NCI-H1436 (cell line): Measurements from ENCODE around the gene SH3PXD2A.

Experiments used
- DNase-seq: peaks from one replicate; lab custom pipeline; 2025; lab: John Stamatoyannopoulos, UW

The SH3PXD2A gene

DNA sequence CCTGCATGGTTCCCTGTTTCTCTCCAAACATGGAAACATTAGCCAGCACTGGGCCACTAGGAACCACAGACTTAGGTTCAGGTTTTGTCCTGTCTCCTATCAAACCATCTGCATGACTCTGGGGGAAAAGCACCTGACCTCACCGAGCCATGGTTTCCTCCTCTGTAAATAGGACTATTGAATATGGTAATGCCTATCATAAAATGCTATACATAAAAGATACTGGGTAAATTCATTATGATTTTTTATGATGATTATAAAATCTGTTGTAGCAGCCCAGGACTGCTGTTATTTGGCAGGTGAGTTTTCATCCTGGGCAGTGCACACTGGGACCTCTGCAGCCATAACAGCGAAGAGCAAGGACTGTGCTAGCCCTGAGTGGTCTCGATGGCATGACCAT lies 131.8 kb downstream of the SH3PXD2A start:
- no peak for DNase-seq

DNA sequence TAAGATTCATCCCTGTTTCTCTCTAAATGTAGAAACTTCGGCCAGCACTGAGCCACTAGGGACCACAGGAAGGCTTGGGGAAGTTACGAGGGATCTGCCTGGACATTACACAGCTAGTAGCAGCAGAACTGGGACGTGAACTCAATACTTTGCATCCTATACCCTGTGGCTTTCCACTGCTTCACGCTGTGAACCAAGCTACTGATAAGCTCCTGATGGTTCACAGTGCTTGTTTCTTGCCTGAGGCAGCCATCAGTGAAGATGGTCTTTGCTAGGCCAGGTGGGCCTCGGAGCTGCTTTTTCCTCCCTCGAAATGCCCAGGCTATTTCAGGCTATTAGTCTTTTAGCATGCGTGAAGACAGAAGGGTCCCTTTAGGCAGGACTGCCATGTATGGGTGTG lies 132.7 kb downstream of the SH3PXD2A start:
- no peak for DNase-seq

DNA sequence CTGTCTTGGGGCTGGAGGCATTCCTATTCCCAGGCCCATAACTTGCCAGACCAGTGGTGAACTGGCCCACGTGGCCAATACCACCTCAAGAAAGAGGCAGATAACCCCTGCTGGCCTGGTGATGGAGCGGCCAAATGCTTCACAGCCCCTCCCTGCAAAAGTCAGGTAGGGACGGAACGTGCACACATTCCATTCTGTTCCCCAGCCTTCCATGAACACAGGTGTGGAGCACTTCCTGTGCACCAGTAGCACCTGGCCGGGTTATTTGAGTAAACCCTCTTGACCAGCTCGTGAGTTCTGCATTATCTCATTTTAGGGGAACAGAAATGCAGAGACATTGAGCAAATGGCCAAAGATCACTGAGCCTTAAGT lies 134.4 kb downstream of the SH3PXD2A start:
- no peak for DNase-seq

DNA sequence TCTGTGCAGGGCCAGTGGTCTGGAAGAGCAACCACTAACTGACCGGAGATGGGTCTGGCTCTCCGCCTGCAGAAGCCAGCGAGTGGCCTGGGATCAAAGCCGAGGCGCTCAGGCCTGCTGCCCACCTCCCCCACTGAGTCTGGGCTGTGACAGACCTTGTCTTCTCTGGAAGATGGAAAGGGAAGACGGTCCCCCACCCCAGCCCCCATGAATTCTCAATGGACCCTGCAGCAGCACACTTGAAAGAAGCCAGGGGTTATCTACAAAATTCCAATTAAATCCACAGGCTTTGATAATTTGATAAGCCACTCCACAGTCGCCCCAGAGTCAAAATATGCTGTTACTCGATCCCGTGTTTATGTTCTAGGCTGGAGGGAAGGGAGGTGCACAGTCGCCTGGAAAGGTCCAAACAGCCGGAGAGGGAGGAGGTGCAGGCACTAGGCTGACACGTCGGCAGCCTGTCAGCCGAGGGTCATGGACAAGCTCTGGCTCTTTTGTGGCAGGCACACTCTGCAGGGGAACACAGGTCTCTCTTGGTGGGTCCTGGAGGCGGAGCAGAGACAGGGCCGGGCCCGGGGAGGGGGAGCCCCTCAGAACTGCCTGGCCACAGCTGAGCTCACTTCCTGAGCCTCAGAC lies 134.9 kb downstream of the SH3PXD2A start:
- DNase-seq: no peak

DNA sequence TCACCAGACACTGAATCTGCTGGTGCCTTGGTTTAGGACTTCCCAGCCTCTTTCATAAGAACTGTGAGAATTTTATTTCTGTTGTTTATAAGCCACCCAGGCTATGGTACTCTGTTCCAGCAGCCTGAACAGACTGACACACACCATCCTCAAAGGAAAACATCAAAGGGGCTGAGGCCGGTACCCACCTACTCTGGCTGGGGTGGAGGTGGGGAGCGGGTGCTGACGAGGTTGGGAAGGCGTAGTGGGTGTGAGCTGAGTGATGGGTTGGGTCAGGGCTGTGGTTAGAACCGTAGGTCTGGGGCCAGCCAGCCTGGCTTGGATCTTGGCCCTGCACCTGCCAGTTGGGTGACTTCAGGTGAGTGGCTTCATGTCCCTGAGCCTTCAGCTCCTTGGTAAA lies 136.3 kb downstream of the SH3PXD2A start:
- DNase-seq: no peak

DNA sequence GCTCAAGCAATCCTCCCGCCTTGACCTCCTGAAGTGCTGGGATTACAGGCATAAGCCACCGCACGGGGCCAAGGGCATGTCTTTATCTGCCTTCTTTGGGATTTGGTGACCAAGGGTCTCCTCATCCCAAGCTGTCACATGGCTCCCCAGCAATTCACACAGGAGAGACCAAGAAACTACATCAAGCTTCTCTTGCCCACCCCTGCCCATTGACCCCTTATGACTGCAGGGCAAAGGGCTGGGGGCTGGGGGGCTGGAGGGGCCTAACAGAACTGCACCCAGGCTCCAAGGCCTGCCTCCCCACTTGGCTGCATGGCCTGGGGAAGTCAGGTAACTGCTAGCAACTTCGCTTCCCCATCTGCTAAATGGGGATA lies 137.1 kb downstream of the SH3PXD2A start:
- DNase-seq: no peak

DNA sequence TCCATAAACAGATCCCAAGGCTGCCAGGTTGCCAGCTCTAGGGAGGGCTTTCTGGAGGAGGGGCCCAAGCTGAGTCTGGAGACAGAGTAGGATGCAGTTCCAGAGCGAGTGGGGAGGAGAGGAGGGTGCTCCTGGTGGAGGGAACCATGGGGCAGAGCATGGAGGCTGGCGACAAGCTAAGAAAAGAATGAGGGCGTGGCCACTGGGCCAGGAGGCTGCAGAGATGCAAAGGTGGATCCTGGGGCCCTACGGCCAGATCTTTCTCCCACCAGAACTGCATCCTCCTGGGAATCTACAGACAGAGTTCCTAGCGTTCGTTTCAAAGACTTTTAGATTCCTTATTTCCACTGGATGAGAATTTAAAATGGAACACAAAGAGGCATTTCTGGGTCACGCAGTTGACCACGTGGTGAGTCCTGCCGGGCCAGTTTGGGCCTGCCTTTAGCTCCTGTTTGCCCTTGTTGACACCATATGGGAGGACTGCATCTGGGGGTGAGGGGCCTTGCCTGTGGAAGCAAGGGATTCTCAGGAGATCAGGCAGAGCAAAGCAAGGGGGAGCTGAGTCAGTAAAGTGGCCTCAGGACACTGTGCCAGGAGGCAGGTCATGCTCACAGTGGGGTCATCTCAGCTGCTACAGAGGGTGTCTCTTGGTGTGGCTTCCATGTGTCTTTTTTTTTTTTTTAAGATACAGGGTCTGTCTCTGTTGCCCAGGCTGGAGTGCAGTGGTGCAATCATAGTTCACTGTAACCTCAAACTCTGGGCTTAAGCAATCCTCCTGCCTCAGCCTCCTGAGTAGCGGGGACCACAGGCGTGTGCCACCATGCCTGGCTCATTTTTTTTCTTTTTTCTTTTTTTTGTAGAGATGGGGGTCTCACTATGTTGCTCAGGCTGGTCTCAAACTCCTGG lies 137.8 kb downstream of the SH3PXD2A start:
- no peak for DNase-seq

DNA sequence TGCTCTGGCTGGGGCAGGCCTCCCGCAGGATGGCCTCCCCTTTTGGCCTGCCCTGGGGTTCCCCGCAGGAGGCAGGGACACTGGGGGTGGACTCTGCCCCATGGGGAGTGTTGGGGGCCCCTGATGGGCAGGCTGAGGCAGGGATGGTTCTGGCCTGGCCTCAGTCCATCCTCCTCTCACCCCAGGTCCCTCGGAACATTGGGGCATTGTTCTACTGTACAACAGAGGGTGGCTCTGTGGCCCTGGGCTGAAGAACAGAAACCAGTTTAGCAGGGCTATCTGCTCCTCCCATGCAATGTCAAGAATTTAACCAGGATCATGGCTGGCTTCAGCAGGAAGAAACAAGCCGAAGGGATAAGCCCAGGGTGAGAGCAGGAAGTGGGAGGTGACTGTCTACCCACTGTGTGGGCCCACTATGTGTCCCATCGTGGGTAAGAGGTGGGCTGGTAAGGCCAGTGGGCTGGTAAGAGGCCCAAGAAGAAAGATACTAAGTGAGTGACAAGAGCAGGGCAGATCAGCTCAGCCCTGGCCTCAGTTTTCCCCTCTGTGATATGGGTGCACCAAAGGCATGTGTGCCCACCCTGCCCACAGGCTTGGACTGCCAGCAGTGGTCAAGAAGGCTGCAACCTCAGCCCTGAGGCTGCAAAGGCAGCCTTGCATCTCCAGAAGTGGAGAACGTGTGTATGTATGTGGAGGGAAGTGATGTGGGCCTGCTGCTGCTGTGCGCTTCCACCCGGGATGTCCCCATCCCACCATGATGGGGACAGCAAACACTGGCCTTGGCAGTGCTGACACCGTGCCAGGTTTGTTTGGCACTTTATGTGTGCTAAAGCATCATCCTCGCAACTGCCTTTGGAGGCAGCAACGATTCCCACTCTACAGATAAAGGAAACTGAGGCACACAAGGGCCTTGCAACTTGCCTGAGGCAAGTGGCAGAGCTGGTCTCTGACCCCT lies 138.9 kb downstream of the SH3PXD2A start:
- no peak for DNase-seq

DNA sequence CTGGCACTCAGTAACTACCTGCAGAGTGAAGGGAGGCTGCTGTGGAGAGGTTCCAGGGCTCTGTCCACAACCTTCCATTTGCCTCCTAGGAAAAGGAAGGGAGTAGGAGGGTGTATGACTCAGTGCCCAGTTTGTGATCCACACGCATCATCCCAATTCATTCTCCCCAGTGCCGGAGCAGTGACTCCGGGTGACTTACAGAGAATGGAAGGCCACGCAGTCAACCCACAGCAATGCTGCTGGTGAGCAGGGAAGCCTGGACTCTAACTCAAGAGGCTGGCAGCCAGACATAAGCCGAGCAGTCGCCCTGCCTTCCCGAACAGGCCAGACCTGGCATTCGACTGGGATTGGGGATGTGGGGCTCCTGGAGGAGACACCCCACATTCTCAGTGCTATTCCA lies 139.9 kb downstream of the SH3PXD2A start:
- DNase-seq: no peak

DNA sequence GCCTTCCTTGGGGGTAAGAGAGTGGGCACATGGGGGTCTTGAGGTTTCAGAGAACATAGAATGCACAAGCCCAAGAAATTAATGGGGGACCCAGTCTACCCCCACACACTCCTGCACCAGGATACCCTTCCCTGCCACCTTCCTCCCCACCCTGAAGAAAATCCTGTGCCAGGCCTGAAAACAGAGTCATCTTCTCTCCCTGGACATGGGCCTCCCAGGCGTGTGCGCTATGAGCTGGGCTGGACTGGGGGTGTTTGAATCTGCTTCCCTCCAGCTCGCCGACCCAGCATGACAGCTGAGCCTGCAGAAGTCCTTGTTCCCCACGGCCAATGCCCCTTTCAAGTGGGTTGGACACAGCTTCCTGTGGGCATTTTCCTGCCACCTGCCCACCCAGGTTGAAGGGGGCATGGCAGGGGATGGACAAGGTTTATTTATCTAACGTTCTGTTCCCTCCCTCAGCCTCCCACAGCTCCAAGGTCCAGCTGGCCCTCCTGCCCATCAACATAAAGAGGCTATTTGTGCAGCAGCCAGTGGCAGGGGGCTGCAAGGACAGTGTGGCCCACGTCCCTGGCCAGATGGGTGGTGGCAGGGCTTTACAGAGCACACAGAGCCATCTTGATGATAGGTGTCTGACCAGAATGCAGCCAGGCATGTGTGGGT lies 141.0 kb downstream of the SH3PXD2A start:
- DNase-seq: no peak

DNA sequence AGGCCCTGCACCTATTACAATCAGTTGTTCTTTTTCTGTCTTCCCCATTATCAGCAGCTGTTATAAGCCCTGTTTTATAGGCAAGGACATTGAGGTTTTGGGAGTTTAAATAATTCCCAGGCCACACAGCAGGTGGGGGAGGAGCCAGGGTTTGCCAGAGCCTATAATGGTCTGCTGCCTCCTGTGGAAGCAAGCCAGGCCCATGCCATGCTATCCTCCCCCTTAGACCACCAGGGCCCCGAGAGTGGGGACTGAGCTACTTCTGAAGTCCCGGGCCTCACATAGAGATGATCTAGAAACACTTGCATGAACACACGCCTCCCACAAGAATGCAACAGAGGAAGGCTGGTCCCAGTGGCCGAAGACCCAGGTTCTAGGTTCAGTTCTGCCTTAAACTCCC lies 141.7 kb downstream of the SH3PXD2A start:
- DNase-seq: no peak

DNA sequence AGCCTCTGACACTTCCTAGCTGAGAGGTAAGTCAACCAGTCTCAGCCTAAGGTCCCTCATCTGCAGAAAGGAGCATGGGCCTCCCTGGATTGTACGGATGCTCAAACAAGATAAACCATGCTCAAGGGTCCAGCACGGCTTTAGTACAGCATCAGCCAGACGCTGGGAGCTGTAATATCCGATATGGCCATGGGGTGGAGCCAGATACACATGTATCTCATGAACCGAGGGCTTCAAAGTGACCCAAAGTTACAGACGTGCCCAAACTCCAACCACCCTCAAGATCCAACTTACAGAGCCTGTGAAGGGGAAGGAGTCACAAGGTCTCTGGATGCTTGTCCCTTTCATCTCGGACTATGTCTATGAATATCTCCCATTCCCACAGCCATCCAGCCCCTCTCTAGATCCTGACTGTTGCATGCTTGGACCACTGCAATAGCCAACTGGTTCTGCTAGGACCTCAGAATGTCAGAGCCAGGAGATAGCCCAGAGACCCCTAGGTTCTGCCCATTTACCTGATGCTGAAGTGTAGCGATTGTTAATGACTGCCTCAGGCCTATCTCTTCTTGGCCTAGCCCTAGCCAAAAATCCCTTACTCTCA lies 142.4 kb downstream of the SH3PXD2A start:
- peak; percentile 55 for DNase-seq

DNA sequence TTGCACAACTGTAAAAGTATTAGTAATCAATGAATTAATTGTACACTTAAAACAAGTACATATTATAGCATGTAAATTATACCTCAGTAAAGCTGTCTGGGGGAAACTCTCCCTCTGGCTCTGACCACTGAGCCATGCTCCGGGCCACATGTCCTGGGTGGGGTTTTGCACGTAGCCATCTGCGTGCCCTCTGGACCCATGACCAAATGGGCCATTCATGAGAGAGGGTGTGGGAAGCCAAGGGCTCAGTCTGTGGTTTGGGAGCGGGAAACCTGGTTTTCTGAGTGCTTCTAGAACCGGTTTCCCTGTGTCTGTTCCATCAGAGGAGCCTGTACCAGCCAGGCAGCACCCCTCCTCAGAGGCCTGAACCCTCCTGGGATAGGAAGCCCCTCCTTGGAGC lies 143.2 kb downstream of the SH3PXD2A start:
- no peak for DNase-seq

DNA sequence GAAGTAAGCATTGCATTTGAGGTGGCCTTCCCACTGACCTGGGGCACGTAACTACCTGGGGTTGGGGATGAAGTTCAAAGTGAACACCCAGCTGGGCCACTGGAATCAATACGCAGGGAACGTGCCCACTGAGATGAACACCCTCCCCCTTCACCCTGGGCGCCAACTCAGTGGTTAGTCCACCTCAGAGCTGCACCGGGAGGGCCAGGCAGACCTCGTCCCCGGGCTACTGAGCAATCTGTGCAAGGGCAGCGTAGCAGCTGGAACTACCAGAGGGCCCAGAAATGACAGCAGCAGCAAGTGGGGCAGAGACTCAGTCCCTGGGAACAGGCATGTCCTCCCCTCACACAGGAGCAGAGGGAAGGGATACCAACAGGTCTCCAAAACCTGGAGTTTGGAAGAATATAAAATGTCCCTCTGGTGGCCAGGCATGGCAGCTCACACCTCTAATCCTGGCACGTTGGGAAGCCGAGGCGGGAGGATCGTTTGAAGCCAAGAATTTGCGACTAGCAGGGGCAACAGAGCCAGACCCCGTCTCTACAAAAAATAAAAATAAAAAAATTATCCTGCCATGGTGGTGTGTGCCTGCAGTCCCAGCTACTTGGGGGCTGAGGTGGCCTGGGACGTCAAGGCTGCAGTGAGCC lies 143.9 kb downstream of the SH3PXD2A start:
- DNase-seq: no peak

DNA sequence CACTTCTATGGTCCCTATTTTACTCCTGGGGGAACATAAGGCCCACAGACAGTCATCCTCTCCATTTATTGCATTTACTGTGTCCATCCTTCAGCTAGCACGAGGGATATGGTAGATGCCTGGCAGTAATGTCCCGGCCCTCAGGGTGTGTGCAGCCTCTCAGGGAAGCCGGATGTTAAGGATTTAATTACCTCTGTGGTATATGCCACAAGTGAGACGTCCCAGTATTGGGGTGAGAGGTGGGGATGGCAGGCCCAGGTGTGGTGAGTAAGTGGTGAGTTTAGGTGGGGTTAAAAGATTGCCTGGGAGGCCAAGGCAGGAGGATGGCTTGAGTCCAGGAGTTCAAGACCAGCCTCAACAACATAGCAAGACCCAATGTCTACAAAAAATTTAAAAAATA lies 144.9 kb downstream of the SH3PXD2A start:
- DNase-seq: no peak

DNA sequence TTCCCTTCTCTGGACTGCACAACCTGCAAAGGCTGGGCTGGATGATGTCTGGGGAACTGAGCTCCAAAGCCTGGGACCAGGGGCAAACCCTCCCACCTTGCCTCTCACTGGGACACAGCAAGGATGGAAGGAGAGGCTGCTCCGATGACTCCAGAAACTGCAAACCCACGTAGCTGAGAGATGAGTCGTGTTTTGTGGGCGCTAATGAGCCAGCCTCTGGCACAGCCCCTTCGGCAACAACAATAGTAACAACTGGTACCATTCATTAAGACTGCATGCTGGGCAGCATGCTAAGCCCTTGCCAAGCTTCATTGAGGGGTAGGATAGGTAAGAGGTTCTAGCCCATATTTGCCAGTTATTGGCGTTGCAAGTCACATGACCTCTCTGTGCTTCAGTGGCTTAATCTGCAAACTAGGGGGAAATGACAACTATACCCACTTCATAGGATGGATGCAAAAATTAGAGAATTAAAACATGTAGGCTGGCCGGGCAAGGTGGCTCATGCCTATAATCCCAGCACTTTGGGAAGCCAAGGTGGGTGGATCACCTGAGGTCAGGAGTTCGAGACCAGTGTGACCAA lies 145.9 kb downstream of the SH3PXD2A start:
- DNase-seq: no peak

DNA sequence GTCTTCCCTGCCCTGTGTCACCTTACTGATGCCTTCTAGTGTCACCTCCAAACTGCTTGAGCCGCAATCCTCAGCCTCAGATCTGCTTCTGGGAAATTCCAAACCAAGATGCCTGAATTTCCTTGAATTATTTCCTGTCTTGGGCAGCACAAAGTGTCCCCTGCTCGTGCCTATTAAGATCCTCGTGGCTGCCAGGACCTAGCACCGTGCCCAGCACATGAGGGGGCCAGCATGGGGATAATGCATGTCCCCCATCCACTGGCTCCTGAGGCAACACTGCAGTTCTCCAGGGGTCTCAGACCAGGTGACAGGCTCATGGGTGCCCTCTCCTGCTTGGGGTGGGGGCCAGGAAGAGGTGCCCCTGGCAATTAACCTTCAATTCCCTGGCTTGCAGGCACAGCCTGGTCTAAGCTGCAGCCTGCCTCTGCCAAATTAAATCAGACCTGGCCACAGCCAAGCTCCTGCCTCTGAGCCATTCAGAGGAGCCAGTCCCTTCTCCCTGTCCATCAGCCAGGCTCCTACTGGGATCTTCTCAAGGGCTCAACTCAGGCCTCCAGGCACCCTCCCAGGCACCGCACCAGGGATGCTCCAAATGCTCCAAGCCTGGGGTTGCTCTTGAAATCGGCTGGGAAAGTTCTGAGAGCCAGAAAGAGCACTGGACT lies 146.6 kb downstream of the SH3PXD2A start:
- no peak for DNase-seq

DNA sequence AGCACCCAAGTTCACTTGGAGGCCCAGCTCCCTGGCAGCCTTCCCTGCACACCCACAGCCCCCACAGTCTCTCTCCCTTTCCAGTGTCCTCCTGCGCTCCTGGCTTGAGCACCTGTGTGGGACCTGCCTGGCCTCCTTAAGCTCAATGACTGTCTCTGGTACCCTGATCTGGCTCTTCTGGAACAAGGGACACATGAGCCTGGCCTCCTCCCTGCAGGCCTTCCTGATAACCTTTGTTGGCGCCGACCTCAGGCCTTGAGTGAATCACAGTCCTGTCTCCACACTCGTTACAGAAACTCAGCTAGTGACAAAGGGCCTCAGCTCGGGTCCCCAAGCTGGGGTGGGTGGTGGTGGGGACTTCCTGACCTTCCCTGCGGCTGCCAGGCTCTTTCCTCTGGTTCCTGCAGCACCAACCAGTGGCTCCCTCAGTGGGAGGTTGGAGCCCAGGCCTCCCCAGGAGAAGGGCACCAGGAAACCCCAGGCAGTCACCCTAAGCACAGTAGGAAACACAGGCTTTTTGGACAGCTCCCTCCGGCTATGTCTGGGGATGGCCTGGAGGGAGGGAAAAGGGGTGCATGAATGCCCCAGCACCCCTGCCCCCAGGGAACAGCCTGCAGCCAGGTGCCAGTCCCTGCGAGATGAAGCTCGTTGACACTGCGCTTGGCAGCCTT lies 147.3 kb downstream of the SH3PXD2A start:
- no peak for DNase-seq

DNA sequence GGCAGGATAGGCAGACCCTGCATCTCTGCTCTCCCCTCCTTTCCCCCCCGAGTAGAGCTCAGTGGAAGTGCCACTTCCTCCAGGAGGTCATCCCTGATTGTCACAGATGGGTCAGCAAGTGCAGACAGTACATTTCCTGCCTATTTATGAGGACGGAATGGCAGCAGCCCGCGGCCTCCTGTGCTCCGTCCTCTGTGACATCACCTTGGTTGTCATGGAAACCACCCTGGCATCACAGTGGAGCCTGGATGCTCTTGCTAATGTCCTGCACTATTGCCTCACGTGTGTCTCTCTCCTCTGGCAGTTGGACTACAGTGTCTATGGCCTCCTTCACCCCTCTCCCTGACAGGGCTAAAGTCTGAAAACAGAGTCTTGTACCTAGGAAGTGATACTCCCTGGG lies 148.6 kb downstream of the SH3PXD2A start:
- DNase-seq: no peak

DNA sequence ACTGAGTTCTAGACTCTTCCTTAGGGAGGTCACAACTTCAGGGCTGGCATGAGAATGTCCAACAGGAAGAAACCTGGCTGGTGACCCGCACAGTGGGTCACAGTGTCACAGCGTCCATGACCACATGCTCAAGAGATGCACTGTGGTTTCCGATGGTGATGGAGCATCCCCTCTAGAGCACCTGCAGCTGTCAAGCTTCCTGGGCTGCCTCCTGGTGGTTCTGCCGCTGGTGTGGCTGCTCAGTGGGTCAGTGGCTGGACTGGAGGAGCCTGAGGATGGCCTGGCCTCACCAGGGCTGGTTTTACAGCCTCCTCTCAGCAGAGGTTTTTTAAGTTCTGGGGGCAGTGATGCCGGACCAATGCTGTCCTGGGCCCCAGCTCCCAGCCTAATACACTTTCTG lies 149.3 kb downstream of the SH3PXD2A start:
- DNase-seq: no peak
